ENCODE measurements around the gene UMAD1. TPM values are rescaled to one million over a fixed set of nuclear protein-coding genes. Genes with fewer than 3 reads are reported as not detected.

Gene UMAD1
- polyA plus RNA-seq, 1 of the 3 experiments (the other 2 are of a cell fraction): 13.9 TPM

DNA sequence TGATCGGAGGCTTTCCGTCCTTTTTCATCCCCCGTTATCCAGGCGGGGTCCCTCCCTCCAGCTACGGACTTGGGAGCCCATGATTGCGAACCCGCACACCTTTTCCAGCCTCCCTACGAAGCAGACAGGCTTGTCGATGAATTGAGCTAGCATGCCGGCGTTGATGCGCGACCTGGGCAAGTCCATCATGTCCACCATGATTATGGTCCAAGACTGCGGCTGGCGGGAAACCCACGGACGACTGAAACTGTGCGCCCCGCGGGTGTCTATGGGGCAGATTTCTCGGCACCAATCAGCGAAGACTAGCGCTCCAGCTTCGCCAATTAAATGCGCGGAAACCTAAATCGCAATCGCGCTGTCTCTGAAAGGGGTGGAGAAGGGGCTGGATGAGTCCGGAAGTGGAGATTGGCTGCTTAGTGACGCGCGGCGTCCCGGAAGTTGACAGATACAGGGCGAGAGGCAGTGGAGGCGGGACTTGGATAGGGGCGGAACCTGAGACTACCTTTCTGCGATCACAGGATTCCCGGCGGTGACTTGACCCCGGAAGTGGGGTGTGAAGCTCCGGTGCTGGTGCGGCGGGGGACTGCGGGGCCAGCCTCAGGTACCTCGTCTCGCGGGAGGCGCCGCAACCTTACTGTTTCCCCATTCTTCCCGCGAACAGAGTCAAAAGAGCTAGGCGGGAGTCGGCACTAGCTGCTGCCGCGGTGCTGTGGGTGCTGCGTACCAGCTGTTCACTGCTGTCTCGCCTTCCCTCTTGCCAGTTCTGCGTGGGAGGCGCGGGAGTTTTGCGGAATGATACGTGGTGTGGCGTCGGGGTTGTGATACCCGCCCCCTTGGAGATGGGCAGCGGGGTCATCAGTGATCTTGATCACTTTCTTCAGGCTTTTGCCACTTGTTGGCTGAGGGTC, at the start of gene UMAD1 (continued):
- no peak for TF ChIP-seq JUND (IDR thresholded peaks at IDR 0.05)
- TF ChIP-seq, protein P1, sequence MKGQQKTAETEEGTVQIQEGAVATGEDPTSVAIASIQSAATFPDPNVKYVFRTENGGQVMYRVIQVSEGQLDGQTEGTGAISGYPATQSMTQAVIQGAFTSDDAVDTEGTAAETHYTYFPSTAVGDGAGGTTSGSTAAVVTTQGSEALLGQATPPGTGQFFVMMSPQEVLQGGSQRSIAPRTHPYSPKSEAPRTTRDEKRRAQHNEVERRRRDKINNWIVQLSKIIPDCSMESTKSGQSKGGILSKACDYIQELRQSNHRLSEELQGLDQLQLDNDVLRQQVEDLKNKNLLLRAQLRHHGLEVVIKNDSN (IDR thresholded peaks at IDR 0.05; ENCODE audit: borderline replicate concordance, low read depth): peak; percentile 30; the same call in 1 of the 2 replicates
- TF ChIP-seq TAF1 (IDR thresholded peaks at IDR 0.05; ENCODE audit: borderline replicate concordance, low read depth, low read length): peak; percentile 92
- TF ChIP-seq, protein P2, sequence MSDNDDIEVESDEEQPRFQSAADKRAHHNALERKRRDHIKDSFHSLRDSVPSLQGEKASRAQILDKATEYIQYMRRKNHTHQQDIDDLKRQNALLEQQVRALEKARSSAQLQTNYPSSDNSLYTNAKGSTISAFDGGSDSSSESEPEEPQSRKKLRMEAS (IDR thresholded peaks at IDR 0.05; ENCODE audit: low read depth): peak; percentile 73

DNA sequence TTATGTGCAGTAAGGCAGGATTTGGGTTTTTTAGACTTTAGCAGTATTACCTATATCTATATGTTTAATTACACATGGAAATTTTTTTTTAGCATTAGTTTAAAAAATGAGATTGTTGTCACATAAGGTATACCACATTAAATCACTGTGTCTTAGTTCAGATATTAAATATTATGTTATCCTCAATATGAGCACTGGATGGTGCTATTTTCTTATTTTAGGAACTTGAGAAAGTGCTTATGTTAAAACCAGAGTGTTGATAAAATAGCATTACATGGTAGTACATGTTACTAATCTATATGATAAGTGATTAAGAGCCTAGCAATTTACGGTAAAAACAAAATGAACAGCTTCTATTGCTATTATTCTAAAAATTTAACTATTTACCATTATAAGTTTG, 45.1 kb upstream of the UMAD1 start:
- Histone ChIP-seq H3K4me3 (ENCODE audit: low read depth in 2 of 2, low read length in 1 of 2) (no peak overlapping the region), H3K27ac (ENCODE audit: low read depth in 2 of 2, low read length in 1 of 2) (peak overlapping the region in 1 of 2 experiments; percentile 40; a peak in 2 of 4 replicates), H3K36me3 (replicated peaks in 1 of 2; ENCODE audit: control insufficient read depth in 1 of 2, insufficient read depth in 2 of 2, low read length in 1 of 2) (peaks cover 52 to 57% of the 10 kb centered on the region in 2 experiments), H3K4me2 (no peak overlapping the region), H3K9ac (no peak overlapping the region), H3K27me3 (ENCODE audit: insufficient read depth) (no peaks in the 10 kb centered on the region), H3F3A (replicated peaks; ENCODE audit: insufficient read depth) (no peaks in the 10 kb centered on the region), H2AFZ (ENCODE audit: low read depth) (no peak overlapping the region), H4K20me1 (ENCODE audit: insufficient read depth) (no peaks in the 10 kb centered on the region), H3K9me2 (no peaks in the 10 kb centered on the region), H3K79me2 (ENCODE audit: insufficient read depth) (no peaks in the 10 kb centered on the region), H3K9me3 (no peaks in the 10 kb centered on the region), H3K4me1 (ENCODE audit: control insufficient read depth in 1 of 2, insufficient read depth in 2 of 2, low read depth in 1 of 2, low read length in 1 of 2) (no peaks in the 10 kb centered on the region)
- ChIA-PET POLR2A (interaction anchor here (1.2 kb wide), 1 partner anchor 696 kb away, joined by 3 read pairs; no protein-coding TSS in a partner anchor), CTCF (interaction anchor here (0.7 to 3.8 kb wide), 38 partner anchors 10 to 732 kb away, joined by 3 to 43 read pairs (median 4); partner anchors contain the start of gene UMAD1)
- TF ChIP-seq RFX5 (IDR thresholded peaks at IDR 0.05; ENCODE audit: low read length) (no peak), EP300 (IDR thresholded peaks at IDR 0.05; ENCODE audit: borderline replicate concordance in 1 of 2, low read depth in 1 of 2, low read length in 1 of 2) (no peak), CTCF (IDR thresholded peaks at IDR 0.05) (peak; percentile 74), TAF1 (IDR thresholded peaks at IDR 0.05; ENCODE audit: borderline replicate concordance, low read depth, low read length) (no peak), SMC3 (IDR thresholded peaks at IDR 0.05; ENCODE audit: low read depth, low read length) (peak; percentile 57), RAD21 (IDR thresholded peaks at IDR 0.05; ENCODE audit: low read length) (peak; percentile 86), MEF2A (IDR thresholded peaks at IDR 0.05; ENCODE audit: borderline replicate concordance, low read depth) (no peak)
- peak; percentile 58 for DNase-seq
- WGBS (ENCODE audit: low lambda C conversion rate): 88% methylated on average over 1 of the region's 1 CpG
